H9 (cell line): ENCODE results near the gene RPS6KA1. TPM values are rescaled to one million over a fixed set of nuclear protein-coding genes. Genes with fewer than 3 reads are reported as not detected.
"Not testable (repeated sequence)": the region's sequence is repeated elsewhere in the genome, so short reads cannot be mapped to it uniquely, and the experiment has no call there.

Source experiments
- DNase-seq: peaks from one replicate; pipeline ENCODE4 v3.0.0-alpha.2; 2017
- H2AFZ ChIP-seq: one replicate; pipeline ENCODE4 v1.6.1; 2013; ENCODE audit warnings: mild to moderate bottlenecking, low read length, control low read depth, moderate library complexity
- H2AK5ac ChIP-seq: 2 replicates; pipeline ENCODE4 v1.6.1; 2013; ENCODE audit warnings: low read length, control low read depth, mixed read lengths; ENCODE audit not compliant: insufficient read length
- H2BK120ac ChIP-seq: one replicate; pipeline ENCODE4 v1.6.1; 2013; ENCODE audit warnings: low read depth, mild to moderate bottlenecking, low read length, control low read depth, inconsistent platforms; ENCODE audit not compliant: poor library complexity, severe bottlenecking
- H2BK12ac ChIP-seq: 2 replicates; pipeline ENCODE4 v1.6.1; 2013; ENCODE audit warnings: low read length, control low read depth, mixed read lengths, low read depth; ENCODE audit not compliant: insufficient read length
- H2BK15ac ChIP-seq: 2 replicates; pipeline ENCODE4 v1.6.1; 2013; ENCODE audit warnings: low read depth, low read length, control low read depth
- H2BK20ac ChIP-seq: one replicate; pipeline ENCODE4 v1.6.1; 2013; ENCODE audit warnings: low read depth, mild to moderate bottlenecking, low read length, control low read depth, inconsistent platforms; ENCODE audit not compliant: poor library complexity, severe bottlenecking
- H2BK5ac ChIP-seq: 2 replicates; pipeline ENCODE4 v1.6.1; 2013; ENCODE audit warnings: low read length, control low read depth, mixed read lengths; ENCODE audit not compliant: insufficient read length
- H3K14ac ChIP-seq: 2 replicates; pipeline ENCODE4 v1.6.1; 2013; ENCODE audit warnings: low read length, control low read depth; ENCODE audit not compliant: insufficient read depth
- H3K18ac ChIP-seq: 2 replicates; pipeline ENCODE4 v1.6.1; 2013; ENCODE audit warnings: low read depth, mild to moderate bottlenecking, mixed read lengths, low read length, control low read depth; ENCODE audit not compliant: insufficient read length
- H3K23ac ChIP-seq: 2 replicates; pipeline ENCODE4 v1.6.1; 2013; ENCODE audit warnings: low read length, control low read depth, mixed read lengths, low read depth; ENCODE audit not compliant: insufficient read length
- H3K23me2 ChIP-seq: 2 replicates; pipeline ENCODE4 v1.6.1; 2013; ENCODE audit warnings: low read depth, mild to moderate bottlenecking, mixed read lengths, low read length, control low read depth; ENCODE audit not compliant: insufficient read length, poor library complexity, severe bottlenecking
- H3K27ac ChIP-seq: 2 replicates; pipeline ENCODE4 v1.5.1; 2013; ENCODE audit warnings: low read length, control low read depth, mixed read lengths, low read depth; ENCODE audit not compliant: insufficient read length
- H3K27me3 ChIP-seq: 2 replicates; pipeline ENCODE4 v1.6.1; 2013; ENCODE audit warnings: low read length, control low read depth, inconsistent platforms; ENCODE audit not compliant: insufficient read depth
- H3K4ac ChIP-seq: 2 replicates; pipeline ENCODE4 v1.6.1; 2013; ENCODE audit warnings: low read depth, mild to moderate bottlenecking, control low read depth, inconsistent platforms, low read length, moderate library complexity
- H3K4me1 ChIP-seq: 2 replicates; pipeline ENCODE4 v1.6.1; 2013; ENCODE audit warnings: low read length, control low read depth, inconsistent platforms; ENCODE audit not compliant: insufficient read depth
- H3K4me2 ChIP-seq: 2 replicates; pipeline ENCODE4 v1.6.1; 2013; ENCODE audit warnings: low read length, control low read depth, mixed read lengths; ENCODE audit not compliant: insufficient read length, insufficient read depth
- H3K56ac ChIP-seq: 2 replicates; pipeline ENCODE4 v1.6.1; 2013; ENCODE audit warnings: low read depth, mild to moderate bottlenecking, mixed read lengths, low read length, control low read depth; ENCODE audit not compliant: insufficient read length
- H3K79me1 ChIP-seq: 2 replicates; pipeline ENCODE4 v1.6.1; 2013; ENCODE audit warnings: low read depth, mild to moderate bottlenecking, moderate library complexity, low read length, control low read depth, inconsistent platforms; ENCODE audit not compliant: insufficient read depth, poor library complexity, severe bottlenecking
- H3K79me2 ChIP-seq: 2 replicates; pipeline ENCODE4 v1.6.1; 2013; ENCODE audit warnings: low read length, control low read depth, inconsistent platforms; ENCODE audit not compliant: insufficient read depth
- H3K9ac ChIP-seq: 2 replicates; pipeline ENCODE4 v1.6.1; 2013; ENCODE audit warnings: low read length, control low read depth, mixed read lengths; ENCODE audit not compliant: insufficient read length; ENCODE audit errors: extremely low read depth
- H3K9me3 ChIP-seq: one replicate; pipeline ENCODE4 v1.6.1; 2013; ENCODE audit warnings: low read depth, low read length, inconsistent platforms; ENCODE audit not compliant: control insufficient read depth
- H3T11ph ChIP-seq: one replicate; pipeline ENCODE4 v1.6.1; 2013; ENCODE audit warnings: mild to moderate bottlenecking, low read length, control low read depth, inconsistent platforms
- H4K20me1 ChIP-seq: one replicate; pipeline ENCODE4 v1.6.1; 2013; ENCODE audit not compliant: control insufficient read depth, insufficient read length, insufficient read depth
- H4K5ac ChIP-seq: 2 replicates; pipeline ENCODE4 v1.6.1; 2013; ENCODE audit warnings: low read depth, mild to moderate bottlenecking, mixed read lengths, low read length, control low read depth; ENCODE audit not compliant: insufficient read length
- H4K8ac ChIP-seq: replicated peaks from 2 replicates; pipeline ENCODE4 v1.6.1; 2013; ENCODE audit warnings: low read length, control low read depth, mixed read lengths, low read depth; ENCODE audit not compliant: insufficient read length
- H4K91ac ChIP-seq: 2 replicates; pipeline ENCODE4 v1.6.1; 2013; ENCODE audit warnings: low read depth, mild to moderate bottlenecking, moderate library complexity, mixed read lengths, low read length, control low read depth; ENCODE audit not compliant: insufficient read length
- H3K27ac Mint-ChIP-seq, 3 experiments: 2 replicates in 2 of 3; 3 replicates in 1 of 3; pipeline ENCODE4 v1.8.0; 2020 to 2021; ENCODE audit warnings: mixed read lengths in 3 of 3, mild to moderate bottlenecking in 1 of 3, moderate library complexity in 1 of 3
- H3K27me3 Mint-ChIP-seq: 2 replicates; pipeline ENCODE4 v1.8.0; 2021; ENCODE audit warnings: low read depth, mild to moderate bottlenecking, moderate library complexity, mixed read lengths
- H3K36me3 Mint-ChIP-seq, 3 experiments: 2 replicates in 2 of 3; 3 replicates in 1 of 3; pipeline ENCODE4 v1.8.0; 2020 to 2021; ENCODE audit warnings: low read depth in 3 of 3, mixed read lengths in 3 of 3; ENCODE audit not compliant: insufficient read depth in 1 of 3
- H3K4me1 Mint-ChIP-seq, 2 experiments: 2 replicates each; pipeline ENCODE4 v1.8.0; 2020; ENCODE audit warnings: mixed read lengths in 2 of 2
- H3K4me3 Mint-ChIP-seq, 2 experiments: 2 replicates in 1 of 2; 3 replicates in 1 of 2; pipeline ENCODE4 v1.8.0; 2020 to 2021; ENCODE audit warnings: mild to moderate bottlenecking in 2 of 2, mixed read lengths in 2 of 2, moderate library complexity in 1 of 2
- H3K9me3 Mint-ChIP-seq, 2 experiments: 2 replicates in 1 of 2; 3 replicates in 1 of 2; pipeline ENCODE4 v1.8.0; 2020; ENCODE audit warnings: mild to moderate bottlenecking in 2 of 2, mixed read lengths in 2 of 2, moderate library complexity in 1 of 2
- WGBS: extraction: QIAGEN DNeasy Blood & Tissue Kit; methylation state at CpG from one replicate; pipeline ENCODE4 v1.1.7; 2013; ENCODE audit warnings: missing lambda C conversion rate, low lambda C conversion rate, mixed read lengths; ENCODE audit not compliant: insufficient read length; ENCODE audit errors: extremely low coverage; 5-methylcytosine and 5-hydroxymethylcytosine counted together
- total RNA-seq: library from RNA; stranded (reverse); gene quantifications from 2 replicates; pipeline ENCODE4 v1.2.1, GENCODE V29; 2021
- TF ChIP-seq, protein P1 (sequence below): fragments of 200-600 bp; sonication (generic); conservative IDR thresholded peaks from 3 replicates; pipeline ENCODE4 v1.8.0; 2021; ENCODE audit warnings: antibody characterized with exemption, mild to moderate bottlenecking

The RPS6KA1 gene
- total RNA-seq, 1 experiment from 2014 or later: 45.3 TPM

DNA sequence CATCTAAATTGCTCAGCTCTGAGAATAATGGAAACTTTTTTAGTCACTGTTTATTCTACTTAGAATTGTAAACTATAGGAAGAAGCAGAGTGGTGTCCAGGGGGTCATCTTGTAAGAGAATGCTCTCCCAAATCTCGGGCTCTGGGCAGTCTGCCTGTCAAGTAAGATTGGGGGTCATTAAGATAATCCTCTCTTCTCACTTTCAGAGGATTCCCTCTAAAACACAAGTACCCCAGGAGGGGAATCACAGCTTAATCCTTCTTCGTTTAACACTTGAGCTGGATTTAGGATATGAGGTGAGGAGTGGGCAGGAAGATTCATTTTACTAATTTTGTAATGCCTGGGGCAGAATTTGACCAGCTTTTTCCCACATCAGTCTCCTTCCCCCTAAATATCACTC is 81.2 kb downstream of the RPS6KA1 start:
- H4K5ac ChIP-seq: no peak overlapping the region
- no peak overlapping the region; a peak in 1 of 7 replicates for H3K27ac Mint-ChIP-seq
- H2AK5ac ChIP-seq: no peak overlapping the region
- WGBS: no CpG with 5 or more reads among the region's 2 CpGs
- H3K23ac ChIP-seq: no peak overlapping the region
- H3K14ac ChIP-seq: no peak overlapping the region
- no peaks in the 10 kb centered on the region for H3K23me2 ChIP-seq
- TF ChIP-seq, protein P1, sequence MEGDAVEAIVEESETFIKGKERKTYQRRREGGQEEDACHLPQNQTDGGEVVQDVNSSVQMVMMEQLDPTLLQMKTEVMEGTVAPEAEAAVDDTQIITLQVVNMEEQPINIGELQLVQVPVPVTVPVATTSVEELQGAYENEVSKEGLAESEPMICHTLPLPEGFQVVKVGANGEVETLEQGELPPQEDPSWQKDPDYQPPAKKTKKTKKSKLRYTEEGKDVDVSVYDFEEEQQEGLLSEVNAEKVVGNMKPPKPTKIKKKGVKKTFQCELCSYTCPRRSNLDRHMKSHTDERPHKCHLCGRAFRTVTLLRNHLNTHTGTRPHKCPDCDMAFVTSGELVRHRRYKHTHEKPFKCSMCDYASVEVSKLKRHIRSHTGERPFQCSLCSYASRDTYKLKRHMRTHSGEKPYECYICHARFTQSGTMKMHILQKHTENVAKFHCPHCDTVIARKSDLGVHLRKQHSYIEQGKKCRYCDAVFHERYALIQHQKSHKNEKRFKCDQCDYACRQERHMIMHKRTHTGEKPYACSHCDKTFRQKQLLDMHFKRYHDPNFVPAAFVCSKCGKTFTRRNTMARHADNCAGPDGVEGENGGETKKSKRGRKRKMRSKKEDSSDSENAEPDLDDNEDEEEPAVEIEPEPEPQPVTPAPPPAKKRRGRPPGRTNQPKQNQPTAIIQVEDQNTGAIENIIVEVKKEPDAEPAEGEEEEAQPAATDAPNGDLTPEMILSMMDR: no peak
- no peak overlapping the region for H3T11ph ChIP-seq
- no peak overlapping the region for H3K4me2 ChIP-seq
- no peaks in the 10 kb centered on the region for H3K27me3 ChIP-seq
- H2BK5ac ChIP-seq: no peak overlapping the region
- no peak for DNase-seq
- H3K4me1 ChIP-seq: no peaks in the 10 kb centered on the region
- no peak overlapping the region for H3K4me3 Mint-ChIP-seq
- no peak overlapping the region for H2AFZ ChIP-seq
- H3K27me3 Mint-ChIP-seq: no peaks in the 10 kb centered on the region
- H3K18ac ChIP-seq: no peak overlapping the region
- H3K9me3 ChIP-seq: no peaks in the 10 kb centered on the region
- H3K4me1 Mint-ChIP-seq: peaks cover 20 to 33% of the 10 kb centered on the region in 2 experiments
- no peaks in the 10 kb centered on the region for H4K20me1 ChIP-seq
- H3K79me1 ChIP-seq: no peaks in the 10 kb centered on the region
- H3K4ac ChIP-seq: no peak overlapping the region
- no peaks in the 10 kb centered on the region for H3K79me2 ChIP-seq
- H3K9me3 Mint-ChIP-seq: no peaks in the 10 kb centered on the region
- no peak overlapping the region for H4K8ac ChIP-seq
- H3K27ac ChIP-seq: no peak overlapping the region
- H4K91ac ChIP-seq: no peak overlapping the region
- no peak overlapping the region for H2BK20ac ChIP-seq
- no peak overlapping the region for H3K56ac ChIP-seq
- H3K36me3 Mint-ChIP-seq: no peaks in the 10 kb centered on the region
- no peak overlapping the region for H3K9ac ChIP-seq
- no peak overlapping the region for H2BK120ac ChIP-seq
- no peak overlapping the region for H2BK12ac ChIP-seq
- no peak overlapping the region for H2BK15ac ChIP-seq

DNA sequence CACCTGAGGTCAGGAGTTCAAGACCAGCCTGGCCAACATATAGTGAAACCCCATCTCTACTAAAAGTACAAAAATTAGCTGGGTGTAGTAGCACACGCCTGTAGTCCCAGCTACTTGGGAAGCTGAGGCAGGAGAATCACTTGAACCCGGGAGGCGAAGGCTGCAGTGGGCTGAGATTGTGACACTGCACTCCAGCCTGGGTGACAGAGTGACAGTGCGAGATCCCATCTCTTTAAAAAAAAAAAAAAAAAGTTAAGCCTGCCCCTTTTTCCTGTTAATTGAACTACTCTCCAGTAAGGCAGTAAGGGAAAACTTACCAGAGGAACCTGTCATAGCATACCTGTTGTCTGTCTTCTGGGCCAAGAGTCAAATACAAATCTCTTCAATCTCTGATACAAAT is 83.1 kb downstream of the RPS6KA1 start:
- not testable (repeated sequence) for H4K91ac ChIP-seq, H3K4ac ChIP-seq, H3K79me1 ChIP-seq, H4K20me1 ChIP-seq, H2AK5ac ChIP-seq, H2BK12ac ChIP-seq, H4K8ac ChIP-seq, H4K5ac ChIP-seq, H3K27ac ChIP-seq, H3K23me2 ChIP-seq, H3K23ac ChIP-seq, H3K14ac ChIP-seq, H3K9me3 Mint-ChIP-seq, H2BK15ac ChIP-seq, H3K4me2 ChIP-seq, H2BK20ac ChIP-seq, H2AFZ ChIP-seq, DNase-seq, H3K27me3 Mint-ChIP-seq, H3K36me3 Mint-ChIP-seq, H3K4me3 Mint-ChIP-seq, H3K18ac ChIP-seq, H3T11ph ChIP-seq, H3K79me2 ChIP-seq, H3K9me3 ChIP-seq, H2BK5ac ChIP-seq, H3K27me3 ChIP-seq, H2BK120ac ChIP-seq, H3K56ac ChIP-seq, H3K4me1 ChIP-seq, H3K9ac ChIP-seq
- no CpG with 5 or more reads among the region's 4 CpGs for WGBS
- H3K27ac Mint-ChIP-seq: peak overlapping the region in 1 of 3 experiments; percentile 32; a peak in 1 of 7 replicates
- peaks cover 27 to 40% of the 10 kb centered on the region in 2 experiments for H3K4me1 Mint-ChIP-seq
